Caco-2 (cell line): ENCODE results near the gene AP4M1. TPM values are rescaled to one million over a fixed set of nuclear protein-coding genes. Genes with fewer than 3 reads are reported as not detected.

Source experiments
- BruUV-seq: library from RNA; stranded (reverse); fragments of 400-500 nt; replicated peaks from 2 replicates; lab custom pipeline; 2021; lab: Mats Ljungman, UMichigan
- CTCF ChIA-PET: fragments of 300-600 bp; sonication (Branson Sonifier 250); formaldehyde crosslinking; loops from one replicate; lab custom pipeline; 2022; ENCODE audit warnings: antibody characterized with exemption; lab: Charles Lee
- POLR2A ChIA-PET: fragments of 300-600 bp; sonication (Branson Sonifier 250); formaldehyde crosslinking; loops from one replicate; lab custom pipeline; 2022; ENCODE audit warnings: antibody characterized with exemption; lab: Charles Lee
- DNase-seq, 2 experiments: peaks; one replicate each; pipeline versions ENCODE4 v3.0.0 to v3.0.0-alpha.2; 2020 to 2022
- H3K27me3 ChIP-seq: replicated peaks from 2 replicates; pipeline ENCODE4 v1.6.0; 2011; ENCODE audit warnings: low read length; ENCODE audit not compliant: control insufficient read depth, insufficient read depth
- H3K36me3 ChIP-seq: 2 replicates; pipeline ENCODE4 v1.5.1; 2011; ENCODE audit warnings: low read length; ENCODE audit not compliant: control insufficient read depth, insufficient read depth
- H3K4me1 ChIP-seq: fragments of 250-450 bp; sonication (Bioruptor Pico); 2 replicates; pipeline ENCODE4 v1.5.1; 2020; ENCODE audit warnings: mild to moderate bottlenecking
- H3K4me3 ChIP-seq: 2 replicates; pipeline ENCODE4 v1.5.1; 2011; ENCODE audit warnings: low read depth, mild to moderate bottlenecking, control low read depth, low read length
- H3K9me3 ChIP-seq: fragments of 250-450 bp; sonication (Bioruptor Pico); 2 replicates; pipeline ENCODE4 v1.5.1; 2020; ENCODE audit warnings: mild to moderate bottlenecking, moderate library complexity
- H3K27ac Mint-ChIP-seq: one replicate; pipeline ENCODE4 v1.8.0; 2022; ENCODE audit warnings: mixed read lengths; ENCODE audit not compliant: unreplicated experiment
- H3K27me3 Mint-ChIP-seq: one replicate; pipeline ENCODE4 v1.8.0; 2022; ENCODE audit warnings: mixed read lengths; ENCODE audit not compliant: insufficient read depth, unreplicated experiment
- H3K36me3 Mint-ChIP-seq: one replicate; pipeline ENCODE4 v1.8.0; 2022; ENCODE audit warnings: mild to moderate bottlenecking, mixed read lengths; ENCODE audit not compliant: insufficient read depth, unreplicated experiment
- H3K4me1 Mint-ChIP-seq: one replicate; pipeline ENCODE4 v1.8.0; 2022; ENCODE audit warnings: low read depth, mixed read lengths; ENCODE audit not compliant: unreplicated experiment
- H3K4me3 Mint-ChIP-seq: one replicate; pipeline ENCODE4 v1.8.0; 2022; ENCODE audit warnings: mild to moderate bottlenecking, moderate library complexity, mixed read lengths; ENCODE audit not compliant: unreplicated experiment
- H3K9me3 Mint-ChIP-seq: one replicate; pipeline ENCODE4 v1.8.0; 2022; ENCODE audit warnings: mixed read lengths; ENCODE audit not compliant: unreplicated experiment
- intact Hi-C: fragments of 100-400 bp; cut with micrococcal nuclease; formaldehyde crosslinking; loops from one replicate; pipeline ENCODE4 v1.10.0; 2022; ENCODE audit not compliant: unreplicated experiment
- total RNA-seq: library from RNA; stranded (reverse); gene quantifications from 2 replicates; pipeline ENCODE4 v1.2.3, GENCODE V29; 2022
- TF ChIP-seq, protein P1 (sequence below), 2 experiments: fragments of 200-600 bp in 1 of 2; IDR thresholded peaks; 1 replicate in 1 of 2; 2 replicates in 1 of 2; pipeline versions ENCODE4 v1.5.1 to v1.8.0; 2011 to 2022; ENCODE audit warnings: antibody characterized with exemption in 1 of 2, control low read depth in 1 of 2, inconsistent platforms in 1 of 2, low read depth in 1 of 2, low read length in 1 of 2, mild to moderate bottlenecking in 1 of 2, moderate library complexity in 1 of 2; ENCODE audit not compliant: insufficient read depth in 1 of 2, severe bottlenecking in 1 of 2, unreplicated experiment in 1 of 2

Gene AP4M1
- total RNA-seq, 1 experiment from 2014 or later: 16.2 TPM

DNA sequence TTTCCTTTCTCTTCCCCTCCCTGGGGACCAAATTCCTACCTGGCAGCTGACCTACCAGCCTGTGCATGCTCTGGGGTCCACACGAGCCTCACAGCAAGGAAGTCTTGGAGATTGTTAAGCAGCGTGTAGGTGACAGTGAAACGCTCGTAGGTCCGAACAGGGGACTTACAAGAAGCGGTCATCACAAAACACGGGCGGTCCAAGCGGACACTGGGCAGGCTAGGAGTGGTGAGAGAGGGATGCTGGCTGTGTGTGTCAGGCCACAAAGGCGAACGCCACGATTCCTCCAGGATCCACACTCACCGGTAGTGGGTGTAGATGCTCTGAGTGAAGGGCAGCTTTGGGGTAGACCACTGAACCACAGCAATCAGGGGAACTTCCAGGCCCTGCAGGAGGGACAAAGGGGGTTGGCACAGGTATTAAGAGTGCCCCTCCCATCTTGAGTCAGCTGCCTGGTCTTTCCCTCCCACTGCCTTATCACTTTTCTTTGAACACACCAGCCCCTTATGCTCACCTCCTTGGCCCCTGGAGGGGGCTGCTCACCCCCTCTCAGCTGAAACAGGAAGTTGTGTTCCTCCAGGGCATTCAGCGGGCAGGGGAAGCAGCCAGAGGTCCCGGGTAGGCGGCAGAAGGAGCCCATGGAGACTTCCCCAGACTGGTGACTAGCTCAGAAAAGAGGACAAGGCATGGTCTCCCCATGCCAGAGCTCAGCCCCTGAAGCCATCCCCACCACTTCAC, 55.1 kb downstream of the AP4M1 start:
- peaks cover 15% of the 10 kb centered on the region for H3K4me1 Mint-ChIP-seq
- ChIA-PET CTCF (no interaction called here), POLR2A (interaction anchor here (0.8 kb wide), 1 partner anchor 115 kb away, joined by 3 read pairs; no protein-coding TSS in a partner anchor)
- no TSS peak for BruUV-seq
- H3K4me3 Mint-ChIP-seq: peak overlapping the region; percentile 79
- H3K27ac Mint-ChIP-seq: peak overlapping the region; percentile 90
- no peak for DNase-seq
- H3K9me3 Mint-ChIP-seq: no peaks in the 10 kb centered on the region
- Histone ChIP-seq H3K36me3 (no peaks in the 10 kb centered on the region; the same call in 1 of the 2 replicates), H3K27me3 (no peaks in the 10 kb centered on the region), H3K9me3 (no peaks in the 10 kb centered on the region), H3K4me1 (peaks cover 18% of the 10 kb centered on the region), H3K4me3 (no peak overlapping the region)
- H3K27me3 Mint-ChIP-seq: no peaks in the 10 kb centered on the region
- TF ChIP-seq, protein P1, sequence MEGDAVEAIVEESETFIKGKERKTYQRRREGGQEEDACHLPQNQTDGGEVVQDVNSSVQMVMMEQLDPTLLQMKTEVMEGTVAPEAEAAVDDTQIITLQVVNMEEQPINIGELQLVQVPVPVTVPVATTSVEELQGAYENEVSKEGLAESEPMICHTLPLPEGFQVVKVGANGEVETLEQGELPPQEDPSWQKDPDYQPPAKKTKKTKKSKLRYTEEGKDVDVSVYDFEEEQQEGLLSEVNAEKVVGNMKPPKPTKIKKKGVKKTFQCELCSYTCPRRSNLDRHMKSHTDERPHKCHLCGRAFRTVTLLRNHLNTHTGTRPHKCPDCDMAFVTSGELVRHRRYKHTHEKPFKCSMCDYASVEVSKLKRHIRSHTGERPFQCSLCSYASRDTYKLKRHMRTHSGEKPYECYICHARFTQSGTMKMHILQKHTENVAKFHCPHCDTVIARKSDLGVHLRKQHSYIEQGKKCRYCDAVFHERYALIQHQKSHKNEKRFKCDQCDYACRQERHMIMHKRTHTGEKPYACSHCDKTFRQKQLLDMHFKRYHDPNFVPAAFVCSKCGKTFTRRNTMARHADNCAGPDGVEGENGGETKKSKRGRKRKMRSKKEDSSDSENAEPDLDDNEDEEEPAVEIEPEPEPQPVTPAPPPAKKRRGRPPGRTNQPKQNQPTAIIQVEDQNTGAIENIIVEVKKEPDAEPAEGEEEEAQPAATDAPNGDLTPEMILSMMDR (IDR thresholded peaks at IDR 0.05; ENCODE audit: insufficient read depth in 1 of 2, low read depth in 1 of 2, low read length in 1 of 2, severe bottlenecking in 1 of 2, unreplicated experiment in 1 of 2): no peak
- intact Hi-C loops: no loop called here
- H3K36me3 Mint-ChIP-seq: peaks cover 79% of the 10 kb centered on the region

GRCh38 chr7:100157069-100157333, 55.6 kb downstream of the AP4M1 start:
- ChIA-PET CTCF (interaction anchor here (0.6 kb wide), 1 partner anchor 10 kb away, joined by 3 read pairs; no protein-coding TSS in a partner anchor), POLR2A (interaction anchor here (0.8 to 1.4 kb wide), 3 partner anchors 8 to 115 kb away, joined by 3 to 7 read pairs (median 5); partner anchors contain the start of genes GAL3ST4 and LAMTOR4)
- peak overlapping the region; percentile 90 for H3K27ac Mint-ChIP-seq
- no peaks in the 10 kb centered on the region for H3K27me3 Mint-ChIP-seq
- Histone ChIP-seq H3K36me3 (no peaks in the 10 kb centered on the region; the same call in 1 of the 2 replicates), H3K4me3 (no peak overlapping the region), H3K27me3 (no peaks in the 10 kb centered on the region), H3K9me3 (no peaks in the 10 kb centered on the region), H3K4me1 (peaks cover 18% of the 10 kb centered on the region)
- intact Hi-C loops: no loop called here
- no TSS peak for BruUV-seq
- no peak for DNase-seq
- no peaks in the 10 kb centered on the region for H3K9me3 Mint-ChIP-seq
- TF ChIP-seq, protein P1 (IDR thresholded peaks at IDR 0.05; ENCODE audit: insufficient read depth in 1 of 2, low read depth in 1 of 2, low read length in 1 of 2, severe bottlenecking in 1 of 2, unreplicated experiment in 1 of 2): no peak
- peaks cover 15% of the 10 kb centered on the region for H3K4me1 Mint-ChIP-seq
- H3K36me3 Mint-ChIP-seq: peaks cover 74% of the 10 kb centered on the region
- peak overlapping the region; percentile 79 for H3K4me3 Mint-ChIP-seq

- Histone ChIP-seq H3K36me3 (no peaks in the 10 kb centered on the region; the same call in 1 of the 2 replicates), H3K4me3 (peak overlapping the region; percentile 87), H3K4me1 (peaks cover 18% of the 10 kb centered on the region), H3K27me3 (no peaks in the 10 kb centered on the region), H3K9me3 (no peaks in the 10 kb centered on the region)
- TSS peak; percentile 39 for BruUV-seq
- intact Hi-C loops: loop anchor here (1.0 kb wide), 1 partner anchor 9 kb away; the partner anchor contains the start of gene LAMTOR4
- peak; percentile 75 to 82 for DNase-seq
- TF ChIP-seq, protein P1 (IDR thresholded peaks at IDR 0.05; ENCODE audit: insufficient read depth in 1 of 2, low read depth in 1 of 2, low read length in 1 of 2, severe bottlenecking in 1 of 2, unreplicated experiment in 1 of 2): no peak
- peak overlapping the region; percentile 90 for H3K27ac Mint-ChIP-seq
- no peaks in the 10 kb centered on the region for H3K27me3 Mint-ChIP-seq
- peaks cover 69% of the 10 kb centered on the region for H3K36me3 Mint-ChIP-seq
- H3K4me3 Mint-ChIP-seq: peak overlapping the region; percentile 79
- peaks cover 17% of the 10 kb centered on the region for H3K4me1 Mint-ChIP-seq
- H3K9me3 Mint-ChIP-seq: no peaks in the 10 kb centered on the region
- CTCF ChIA-PET: interaction anchor here (0.6 kb wide), 1 partner anchor 10 kb away, joined by 3 read pairs; no protein-coding TSS in a partner anchor
- POLR2A ChIA-PET: interaction anchor here (0.9 to 1.4 kb wide), 3 partner anchors 9 to 20 kb away, joined by 4 to 7 read pairs (median 5); partner anchors contain the start of genes GAL3ST4, GPC2, LAMTOR4 and STAG3
These were observed 56.1 kb downstream of the AP4M1 start for GRCh38 chr7:100157334-100158228.
